Karpas-422 (cell line): ENCODE measurements around the gene CORIN. TPM values are rescaled to one million over a fixed set of nuclear protein-coding genes. Genes with fewer than 3 reads are reported as not detected.

Source experiments
- DNase-seq: peaks from one replicate; pipeline ENCODE4 v3.0.0-alpha.2; 2015
- H2AFZ ChIP-seq: fragments of 200-600 bp; sonication (generic); 2 replicates; pipeline ENCODE4 v1.6.1; 2014; ENCODE audit warnings: antibody characterized with exemption, low read length, mixed read lengths
- H3K27ac ChIP-seq: fragments of 200-600 bp; sonication (generic); 2 replicates; pipeline ENCODE4 v1.5.1; 2014; ENCODE audit warnings: mild to moderate bottlenecking, low read length, moderate library complexity
- H3K27me3 ChIP-seq: fragments of 200-600 bp; sonication (generic); 2 replicates; pipeline ENCODE4 v1.6.1; 2014; ENCODE audit warnings: low read length, mixed read lengths
- H3K36me3 ChIP-seq: fragments of 200-600 bp; sonication (generic); 2 replicates; pipeline ENCODE4 v1.6.1; 2014; ENCODE audit warnings: low read length, mixed read lengths; ENCODE audit not compliant: insufficient read depth
- H3K4me1 ChIP-seq: fragments of 200-600 bp; sonication (generic); 2 replicates; pipeline ENCODE4 v1.6.1; 2014; ENCODE audit warnings: mild to moderate bottlenecking, low read length, mixed read lengths
- H3K4me2 ChIP-seq: fragments of 200-600 bp; sonication (generic); 2 replicates; pipeline ENCODE4 v1.6.1; 2014; ENCODE audit warnings: low read length, low read depth, mild to moderate bottlenecking; ENCODE audit not compliant: poor library complexity, severe bottlenecking
- H3K4me3 ChIP-seq: fragments of 200-600 bp; sonication (generic); 2 replicates; pipeline ENCODE4 v1.5.1; 2014; ENCODE audit warnings: mild to moderate bottlenecking, antibody characterized with exemption, low read length, mixed read lengths
- H3K79me2 ChIP-seq: fragments of 200-600 bp; sonication (generic); 2 replicates; pipeline ENCODE4 v1.6.1; 2014; ENCODE audit warnings: mild to moderate bottlenecking, low read length, mixed read lengths
- H3K9ac ChIP-seq: fragments of 200-600 bp; sonication (generic); 2 replicates; pipeline ENCODE4 v1.6.0; 2014; ENCODE audit warnings: low read length
- H3K9me2 ChIP-seq: fragments of 200-600 bp; sonication (generic), shearing (Covaris generic); replicated peaks from 2 replicates; pipeline ENCODE4 v1.6.0; 2014; ENCODE audit warnings: mild to moderate bottlenecking, low read length, moderate library complexity; ENCODE audit not compliant: insufficient read depth
- H3K9me3 ChIP-seq: fragments of 300-700, 200-600 bp; sonication (generic); 2 replicates; pipeline ENCODE4 v1.6.1; 2014; ENCODE audit warnings: low read length, mixed read lengths
- H4K20me1 ChIP-seq: fragments of 200-600 bp; sonication (generic); 2 replicates; pipeline ENCODE4 v1.6.1; 2014; ENCODE audit warnings: mild to moderate bottlenecking, antibody characterized with exemption, low read length, low read depth; ENCODE audit not compliant: insufficient read depth
- total RNA-seq: library from RNA; depleted of rRNA; stranded (reverse); fragments of >200 nt; shearing (Covaris generic); gene quantifications from 2 replicates; pipeline ENCODE4 v1.2.3, GENCODE V29; 2014; ENCODE audit warnings: low replicate concordance

The CORIN gene
- total RNA-seq, 1 experiment from 2014 or later, result 2.8 TPM

DNA sequence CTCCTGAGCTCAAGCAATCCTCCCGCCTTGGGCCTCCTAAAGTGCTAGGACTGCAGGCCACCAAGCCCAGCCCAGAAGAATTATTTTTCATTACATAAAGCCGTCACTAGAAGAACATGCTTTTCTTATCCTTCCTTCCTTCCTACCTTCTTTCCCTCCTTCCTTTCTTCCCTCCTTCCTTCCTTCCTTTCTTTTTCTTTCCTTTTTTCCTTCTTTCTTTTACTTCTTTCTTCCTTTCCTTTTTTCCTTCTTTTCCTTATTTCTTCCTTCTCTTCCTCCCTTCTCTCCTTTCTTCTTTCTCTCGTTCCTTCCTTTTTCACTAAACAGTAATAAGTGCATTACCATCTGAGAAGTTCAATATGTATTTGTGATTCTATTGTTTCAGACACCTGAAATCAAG lies 231.4 kb downstream of the CORIN start:
- Histone ChIP-seq H3K27ac (no peak overlapping the region), H3K79me2 (no peaks in the 10 kb centered on the region), H3K9me3 (no peaks in the 10 kb centered on the region), H3K4me3 (no peak overlapping the region), H3K27me3 (no peaks in the 10 kb centered on the region), H2AFZ (no peak overlapping the region), H3K9ac (no peak overlapping the region), H3K4me1 (no peaks in the 10 kb centered on the region), H3K36me3 (no peaks in the 10 kb centered on the region), H3K9me2 (no peaks in the 10 kb centered on the region), H4K20me1 (no peaks in the 10 kb centered on the region), H3K4me2 (no peak overlapping the region)
- no peak for DNase-seq

DNA sequence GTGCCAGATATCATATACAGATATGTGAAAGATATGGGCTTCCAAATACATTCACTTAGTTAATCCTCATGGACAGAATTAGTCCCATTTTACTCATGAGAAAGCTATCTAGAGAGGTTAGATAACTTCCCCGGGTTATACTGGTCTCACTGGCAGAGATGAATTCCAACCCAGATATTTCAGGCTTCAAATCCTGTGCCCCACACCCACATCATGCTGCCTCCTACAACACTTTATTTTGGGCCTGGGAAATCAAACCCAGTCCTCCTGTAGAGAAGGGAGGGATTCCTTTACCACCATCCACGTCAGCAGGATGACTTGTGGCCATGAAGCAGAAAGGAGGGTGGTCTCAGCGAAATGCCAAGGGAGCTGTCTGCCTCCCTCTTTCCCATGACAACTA lies 239.0 kb downstream of the CORIN start:
- Histone ChIP-seq H3K79me2 (no peaks in the 10 kb centered on the region), H3K9ac (no peak overlapping the region), H3K4me1 (no peaks in the 10 kb centered on the region), H3K27me3 (no peaks in the 10 kb centered on the region), H3K9me3 (no peaks in the 10 kb centered on the region), H3K4me2 (no peak overlapping the region), H3K36me3 (no peaks in the 10 kb centered on the region), H2AFZ (no peak overlapping the region), H3K4me3 (no peak overlapping the region), H3K27ac (no peak overlapping the region), H3K9me2 (no peaks in the 10 kb centered on the region), H4K20me1 (no peaks in the 10 kb centered on the region)
- DNase-seq, result no peak

DNA sequence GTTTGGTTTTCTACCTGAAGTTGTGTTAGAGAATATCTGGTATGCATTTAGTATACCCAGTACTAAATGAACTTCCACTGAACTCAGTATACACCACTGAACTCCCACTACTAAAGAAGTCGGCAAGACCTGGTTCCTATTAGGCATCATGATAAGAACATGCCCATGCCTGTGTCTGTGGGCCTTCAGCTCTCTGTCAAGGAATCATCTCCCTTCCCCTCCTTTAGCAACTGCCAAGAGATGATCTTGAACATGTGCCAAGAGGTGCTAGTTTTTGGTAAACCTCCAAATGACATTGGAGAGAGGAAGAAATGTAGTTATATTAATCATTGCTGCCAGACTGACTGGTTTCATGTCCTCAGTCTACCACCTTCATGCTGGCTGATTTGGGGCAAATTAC lies 239.5 kb downstream of the CORIN start:
- H3K9me3 ChIP-seq, result no peaks in the 10 kb centered on the region
- H3K4me2 ChIP-seq, result no peak overlapping the region
- DNase-seq, result no peak

DNA sequence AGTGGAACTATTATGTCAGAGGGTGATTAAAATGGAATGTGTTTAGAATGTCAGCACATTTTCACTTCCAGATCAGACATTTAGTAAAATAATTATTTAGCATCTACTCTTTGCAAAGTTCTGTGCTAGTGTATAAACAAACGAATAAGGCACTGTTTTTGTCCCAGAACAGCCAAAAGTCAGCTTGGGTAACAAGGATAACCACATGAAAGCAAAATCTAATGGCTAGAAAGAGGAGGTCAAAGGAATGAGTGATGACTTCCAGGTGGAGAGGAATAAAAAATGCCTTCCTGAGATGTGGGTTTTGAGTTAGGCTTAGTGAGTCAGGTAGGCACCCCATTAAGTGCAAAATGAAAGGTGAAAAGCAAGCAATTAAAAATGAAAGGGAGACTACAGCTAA lies 240.2 kb downstream of the CORIN start:
- Histone ChIP-seq H3K36me3 (peaks cover 4% of the 10 kb centered on the region; the same call in 1 of the 2 replicates), H3K79me2 (no peaks in the 10 kb centered on the region), H2AFZ (no peak overlapping the region), H3K4me1 (no peaks in the 10 kb centered on the region), H3K27me3 (no peaks in the 10 kb centered on the region), H3K9ac (no peak overlapping the region), H3K9me2 (no peaks in the 10 kb centered on the region), H3K27ac (no peak overlapping the region), H3K9me3 (no peaks in the 10 kb centered on the region), H3K4me3 (no peak overlapping the region), H3K4me2 (no peak overlapping the region), H4K20me1 (no peaks in the 10 kb centered on the region)
- DNase-seq, result no peak

More for the DNA sequence above, 239.5 kb downstream of the CORIN start:
- no peak overlapping the region for H2AFZ ChIP-seq
- no peaks in the 10 kb centered on the region for H3K79me2 ChIP-seq
- no peaks in the 10 kb centered on the region for H3K9me2 ChIP-seq
- no peak overlapping the region for H3K27ac ChIP-seq
- H3K36me3 ChIP-seq, result no peaks in the 10 kb centered on the region
- no peaks in the 10 kb centered on the region for H3K4me1 ChIP-seq
- no peak overlapping the region for H3K4me3 ChIP-seq
- H3K27me3 ChIP-seq, result no peaks in the 10 kb centered on the region
- H3K9ac ChIP-seq, result no peak overlapping the region
- no peaks in the 10 kb centered on the region for H4K20me1 ChIP-seq

DNA sequence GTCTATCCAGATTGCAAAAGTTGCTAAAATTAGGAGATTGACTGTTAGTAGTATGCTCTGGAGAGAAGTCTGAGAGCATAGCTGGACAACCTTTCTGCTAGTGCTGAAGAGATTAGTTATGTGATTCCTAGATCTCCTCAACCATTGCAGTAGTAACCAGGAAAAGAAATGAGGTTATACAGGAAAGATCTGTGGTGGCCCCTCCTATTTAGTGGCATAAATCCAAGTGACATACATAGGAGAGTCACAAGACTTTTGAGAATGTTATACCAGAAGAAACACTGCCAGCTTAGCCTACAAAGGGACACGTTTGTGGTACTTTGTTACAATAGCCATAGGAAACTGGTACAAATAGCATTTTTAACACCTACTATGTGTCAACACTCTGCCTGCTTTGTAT lies 247.5 kb downstream of the CORIN start:
- H3K79me2 ChIP-seq, result no peaks in the 10 kb centered on the region
- H3K9ac ChIP-seq, result no peak overlapping the region
- H3K4me1 ChIP-seq, result no peaks in the 10 kb centered on the region
- no peaks in the 10 kb centered on the region for H3K9me3 ChIP-seq
- no peaks in the 10 kb centered on the region for H4K20me1 ChIP-seq
- H3K9me2 ChIP-seq, result no peaks in the 10 kb centered on the region
- no peak overlapping the region for H2AFZ ChIP-seq
- no peak for DNase-seq
- H3K36me3 ChIP-seq, result peaks cover 21% of the 10 kb centered on the region
- H3K4me2 ChIP-seq, result no peak overlapping the region
- H3K27ac ChIP-seq, result no peak overlapping the region
- H3K27me3 ChIP-seq, result no peaks in the 10 kb centered on the region
- no peak overlapping the region for H3K4me3 ChIP-seq

DNA sequence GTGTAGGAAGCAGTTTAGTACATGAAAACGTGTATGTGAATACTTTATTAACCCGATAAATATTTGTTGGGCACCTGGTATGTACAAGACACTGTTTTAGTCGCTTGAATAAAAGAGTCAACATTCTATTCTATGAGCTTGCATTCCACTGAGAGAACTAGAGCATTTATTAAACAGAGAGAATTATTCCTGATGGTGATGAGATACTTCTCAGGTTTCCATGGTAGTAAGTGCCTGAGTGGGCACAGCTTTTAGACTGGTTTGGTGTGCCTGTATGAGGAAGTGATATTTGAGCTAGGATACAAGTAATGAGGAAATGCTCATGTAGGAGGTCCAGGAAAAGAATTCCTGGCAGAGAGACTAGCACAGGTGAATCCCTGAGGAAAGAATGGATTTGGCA lies 258.6 kb downstream of the CORIN start:
- Histone ChIP-seq H3K4me2 (no peak overlapping the region), H3K27ac (no peak overlapping the region), H3K79me2 (no peaks in the 10 kb centered on the region), H3K9ac (no peak overlapping the region), H3K9me2 (no peaks in the 10 kb centered on the region), H3K27me3 (no peaks in the 10 kb centered on the region), H3K36me3 (peaks cover 19% of the 10 kb centered on the region; the same call in 1 of the 2 replicates), H2AFZ (no peak overlapping the region), H3K4me3 (no peak overlapping the region), H4K20me1 (no peaks in the 10 kb centered on the region), H3K9me3 (no peaks in the 10 kb centered on the region), H3K4me1 (no peaks in the 10 kb centered on the region)
- DNase-seq, result no peak

DNA sequence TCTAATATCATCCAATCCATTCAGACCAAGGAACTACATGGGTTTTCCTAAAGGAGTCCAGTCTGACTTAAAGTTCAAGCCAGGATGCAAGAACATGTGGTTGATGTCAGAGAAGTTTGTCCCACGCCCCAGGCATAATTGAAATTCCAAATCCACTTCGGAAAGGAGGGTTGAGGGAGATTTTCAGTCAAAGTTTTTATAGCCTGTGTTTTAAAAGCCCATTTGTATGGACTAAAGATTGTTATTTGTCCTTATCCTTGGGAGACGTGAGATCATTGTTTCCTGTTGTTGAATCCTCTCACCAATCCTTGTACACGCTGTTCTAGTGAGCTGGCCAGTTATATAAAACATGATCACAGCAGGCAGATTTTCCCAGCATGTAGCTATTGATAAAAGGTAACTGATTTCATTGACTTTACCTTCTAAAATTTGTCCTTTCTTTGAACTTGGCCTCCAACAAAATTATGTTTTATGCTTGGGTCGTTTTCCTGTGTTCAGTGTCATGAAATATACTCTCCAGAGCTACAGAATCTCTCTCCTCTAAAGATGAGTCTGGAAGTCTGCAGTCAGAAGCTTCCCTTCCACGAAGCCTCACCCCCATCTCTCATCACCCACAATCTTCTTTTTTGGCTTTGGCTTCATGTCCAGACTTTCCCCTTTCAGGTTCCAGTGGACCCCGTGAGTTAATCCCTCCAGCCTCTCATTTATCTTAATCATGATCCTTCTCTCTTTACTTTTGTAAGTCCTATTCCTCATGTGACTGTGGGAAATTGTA lies 259.9 kb downstream of the CORIN start:
- no peak overlapping the region for H3K4me3 ChIP-seq
- no peak overlapping the region for H3K4me2 ChIP-seq
- H3K27ac ChIP-seq, result no peak overlapping the region
- H3K36me3 ChIP-seq, result peaks cover 19% of the 10 kb centered on the region; the same call in 1 of the 2 replicates
- no peaks in the 10 kb centered on the region for H3K9me3 ChIP-seq
- no peak overlapping the region for H2AFZ ChIP-seq
- no peaks in the 10 kb centered on the region for H3K9me2 ChIP-seq
- H3K27me3 ChIP-seq, result no peaks in the 10 kb centered on the region
- no peaks in the 10 kb centered on the region for H3K79me2 ChIP-seq
- no peak for DNase-seq
- H3K4me1 ChIP-seq, result no peaks in the 10 kb centered on the region
- no peaks in the 10 kb centered on the region for H4K20me1 ChIP-seq
- H3K9ac ChIP-seq, result no peak overlapping the region

DNA sequence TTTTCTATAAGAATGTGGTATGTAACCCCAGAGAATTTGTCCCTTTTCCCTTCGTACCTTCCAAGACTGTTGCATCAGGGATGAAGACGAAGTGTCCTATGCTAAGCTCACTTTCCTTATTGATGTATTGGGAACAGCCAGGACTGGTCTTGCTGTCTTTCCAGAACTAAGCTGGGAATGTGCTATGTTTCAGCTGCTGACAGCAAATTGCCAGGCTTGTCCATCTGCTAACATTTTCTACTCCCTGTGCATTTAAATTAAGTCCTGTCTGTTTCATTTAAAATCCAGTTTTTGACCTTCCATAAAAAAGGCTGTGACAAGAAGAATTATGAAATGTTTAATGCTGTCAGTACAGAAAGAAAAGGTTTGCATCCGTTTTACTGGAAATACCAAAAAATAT lies 264.9 kb downstream of the CORIN start:
- Histone ChIP-seq H3K4me3 (no peak overlapping the region), H3K9me3 (no peaks in the 10 kb centered on the region), H3K9me2 (no peaks in the 10 kb centered on the region), H3K27me3 (no peaks in the 10 kb centered on the region), H3K4me2 (no peak overlapping the region), H3K4me1 (no peaks in the 10 kb centered on the region), H3K36me3 (peaks cover 10% of the 10 kb centered on the region), H4K20me1 (no peaks in the 10 kb centered on the region), H3K27ac (no peak overlapping the region), H3K79me2 (no peaks in the 10 kb centered on the region), H2AFZ (no peak overlapping the region), H3K9ac (no peak overlapping the region)
- DNase-seq, result no peak
